ENCODE measurements around the gene NTNG2.

NTNG2 gene

DNA sequence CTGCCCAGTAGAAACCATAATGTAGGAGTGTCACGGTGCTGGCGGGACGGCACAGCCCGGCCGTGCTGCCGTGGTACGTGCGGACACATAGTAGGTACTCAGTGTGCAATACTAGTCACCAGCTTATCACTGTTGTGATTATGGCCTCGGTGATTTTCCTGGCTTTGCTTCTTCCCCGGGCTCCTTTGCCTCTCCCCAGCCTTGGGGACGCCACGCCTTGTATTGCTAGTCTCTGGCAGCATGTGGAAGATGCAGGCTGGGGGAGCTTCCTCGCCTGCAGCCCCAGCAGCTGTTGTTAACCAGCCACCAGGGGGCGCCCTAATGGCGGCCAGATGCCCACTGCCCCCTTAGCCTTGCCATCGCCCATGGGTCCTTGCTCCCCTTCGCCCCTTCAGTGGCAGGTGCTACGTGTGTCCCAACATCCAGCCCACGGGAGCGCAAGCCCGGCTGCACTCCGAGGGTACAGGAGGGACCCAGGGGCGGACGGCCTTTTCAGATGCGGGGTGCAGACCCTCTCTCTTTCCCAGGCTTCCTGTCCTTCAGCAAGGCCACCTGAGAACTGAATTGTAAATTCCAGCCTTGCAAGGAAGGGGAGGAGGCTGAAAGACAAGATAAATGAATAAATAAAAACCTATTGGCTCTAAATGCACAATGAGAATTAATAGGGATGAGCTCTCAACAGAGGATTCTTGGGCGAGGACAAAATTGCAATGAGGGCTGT, 8.0 kb downstream of the NTNG2 start:
- DNase-seq (ENCODE audit: low spot score) = peak; percentile 22
- no peak for FAIRE-seq

DNA sequence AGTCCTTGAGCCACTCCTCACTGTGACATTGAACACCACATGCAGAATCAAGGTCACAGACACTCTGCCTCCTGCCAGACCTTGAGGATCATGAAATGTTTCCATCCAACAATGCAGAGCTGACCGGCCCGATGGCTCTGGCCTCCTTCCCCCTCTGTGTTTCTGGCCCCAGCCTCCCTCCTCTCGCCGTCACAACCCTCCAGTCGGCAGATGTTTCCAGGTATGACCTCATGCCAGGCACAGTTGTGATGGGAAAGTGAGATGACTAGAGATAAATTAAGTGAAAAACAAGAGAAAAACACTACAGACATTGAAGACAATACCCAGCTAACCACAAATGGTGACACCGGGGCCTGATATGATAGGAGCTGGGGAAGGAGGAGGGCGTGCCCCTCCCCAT, 9.8 kb downstream of the NTNG2 start:
- DNase-seq (ENCODE audit: low spot score) = no peak
- FAIRE-seq = no peak

GRCh38 chr9:132172185-132172584, 10.3 kb downstream of the NTNG2 start:
- FAIRE-seq = no peak
- DNase-seq (ENCODE audit: low spot score) = no peak

- FAIRE-seq (no peak), DNase-seq (ENCODE audit: low spot score) (no peak)
Observed at GRCh38 chr9:132175431-132175830, 13.6 kb downstream of the NTNG2 start.

DNA sequence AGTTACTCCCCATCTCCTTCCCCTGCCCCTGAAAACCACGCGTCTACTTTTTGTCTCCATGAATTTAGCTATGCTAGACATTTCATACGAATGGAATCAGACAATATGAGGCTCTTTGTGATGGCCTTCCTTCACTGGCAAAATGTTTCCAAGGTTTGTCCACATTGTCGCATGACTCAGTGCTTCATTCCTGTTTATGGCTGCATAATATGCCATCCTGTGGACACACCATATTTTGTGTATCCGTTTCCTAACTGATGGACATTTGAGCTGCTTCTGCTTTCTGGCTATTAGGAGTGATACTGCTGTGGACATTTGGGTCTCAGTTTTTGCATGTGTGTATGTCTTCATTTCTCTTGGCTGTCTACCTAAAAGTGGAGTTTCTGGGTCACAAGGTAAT, 14.5 kb downstream of the NTNG2 start:
- DNase-seq (ENCODE audit: low spot score) (no peak), FAIRE-seq (no peak)

- no peak for DNase-seq (ENCODE audit: low spot score)
- no peak for FAIRE-seq
Observed at GRCh38 chr9:132181796-132182313, 20.0 kb downstream of the NTNG2 start.

DNA sequence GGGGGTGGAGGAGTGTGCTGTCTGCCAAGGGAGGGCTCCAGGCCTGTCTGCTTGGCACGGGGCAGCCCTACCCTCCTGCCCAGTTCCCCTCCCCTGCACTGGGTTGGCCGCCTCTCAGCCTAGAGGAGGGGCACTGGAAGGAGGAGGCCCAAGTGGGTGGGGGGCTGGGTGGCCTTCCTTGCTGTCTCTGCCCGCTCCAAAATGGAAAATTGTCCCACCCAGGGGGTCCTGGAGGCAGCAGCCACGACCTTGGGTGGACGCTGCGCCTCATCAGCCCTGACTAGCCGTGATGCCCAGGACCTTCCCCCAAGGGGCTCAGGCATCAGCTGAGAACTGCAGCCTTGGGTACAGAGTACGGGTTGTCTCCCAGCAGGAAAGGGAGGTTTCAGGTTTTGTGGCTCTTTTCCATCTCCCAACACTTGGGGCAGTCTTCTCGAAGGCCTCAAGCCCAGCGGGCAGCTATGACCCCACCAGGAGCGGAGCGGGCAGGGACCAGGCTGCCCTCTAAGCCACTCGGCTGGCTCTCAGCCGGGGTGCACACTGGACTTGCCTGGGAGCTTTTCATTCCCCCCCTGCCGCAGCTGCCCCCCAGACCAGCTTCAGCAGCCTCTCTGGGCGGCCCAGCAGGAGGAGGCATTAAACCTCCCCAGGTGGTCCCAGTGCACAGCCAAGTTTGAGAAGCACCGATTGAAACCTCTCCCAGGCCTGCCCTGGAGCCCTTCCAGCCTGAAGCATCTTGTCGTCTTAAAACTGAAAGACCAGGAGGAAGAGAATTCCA, 20.6 kb downstream of the NTNG2 start:
- FAIRE-seq = no peak
- DNase-seq (ENCODE audit: low spot score) = no peak

DNA sequence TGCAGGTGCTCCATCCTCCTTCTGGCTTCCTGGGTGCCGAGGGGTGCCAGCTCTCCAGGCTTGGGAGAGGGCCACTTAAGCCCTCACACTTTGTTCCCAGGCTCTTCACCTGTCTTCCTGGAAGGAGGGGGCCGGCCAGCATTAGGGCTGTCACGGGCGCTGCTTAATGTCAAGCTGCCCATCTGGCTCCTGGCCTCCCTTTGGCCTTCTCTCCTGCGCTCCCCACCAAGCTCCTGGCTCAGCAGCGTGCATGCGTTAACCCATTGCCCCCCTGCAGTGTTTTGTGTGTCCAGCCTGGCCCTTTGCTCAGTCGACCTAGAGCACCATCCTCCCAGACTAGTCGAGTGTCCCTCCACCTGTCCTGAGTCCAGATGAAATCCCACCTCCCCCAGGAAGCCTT, 21.3 kb downstream of the NTNG2 start:
- DNase-seq (ENCODE audit: low spot score) (no peak), FAIRE-seq (no peak)

GRCh38 chr9:132183715-132184114, 21.9 kb downstream of the NTNG2 start:
- no peak for FAIRE-seq

DNA sequence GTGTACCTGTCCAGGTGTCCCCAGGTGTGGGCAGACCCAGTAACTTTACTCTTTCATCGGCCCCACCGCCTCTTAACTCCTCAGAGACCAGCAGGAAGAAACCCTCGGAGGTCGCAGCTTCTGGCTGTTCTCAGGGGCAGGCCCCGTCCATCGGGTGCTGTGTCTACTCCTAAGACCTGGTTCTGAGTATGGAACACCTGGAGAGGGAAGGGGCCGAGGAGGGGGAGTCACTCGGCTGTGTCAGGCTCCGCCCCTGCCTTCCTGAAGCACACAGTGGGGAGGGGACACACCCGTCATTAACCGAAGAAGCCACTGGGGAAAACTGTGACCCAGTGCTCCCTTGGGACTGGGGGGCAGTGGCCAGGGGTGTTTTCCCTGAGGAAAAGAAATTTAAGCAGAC, 22.3 kb downstream of the NTNG2 start:
- DNase-seq (ENCODE audit: low spot score) (no peak), FAIRE-seq (no peak)

More at GRCh38 chr9:132183715-132184114, 21.9 kb downstream of the NTNG2 start:
- DNase-seq (ENCODE audit: low spot score) = no peak

DNA sequence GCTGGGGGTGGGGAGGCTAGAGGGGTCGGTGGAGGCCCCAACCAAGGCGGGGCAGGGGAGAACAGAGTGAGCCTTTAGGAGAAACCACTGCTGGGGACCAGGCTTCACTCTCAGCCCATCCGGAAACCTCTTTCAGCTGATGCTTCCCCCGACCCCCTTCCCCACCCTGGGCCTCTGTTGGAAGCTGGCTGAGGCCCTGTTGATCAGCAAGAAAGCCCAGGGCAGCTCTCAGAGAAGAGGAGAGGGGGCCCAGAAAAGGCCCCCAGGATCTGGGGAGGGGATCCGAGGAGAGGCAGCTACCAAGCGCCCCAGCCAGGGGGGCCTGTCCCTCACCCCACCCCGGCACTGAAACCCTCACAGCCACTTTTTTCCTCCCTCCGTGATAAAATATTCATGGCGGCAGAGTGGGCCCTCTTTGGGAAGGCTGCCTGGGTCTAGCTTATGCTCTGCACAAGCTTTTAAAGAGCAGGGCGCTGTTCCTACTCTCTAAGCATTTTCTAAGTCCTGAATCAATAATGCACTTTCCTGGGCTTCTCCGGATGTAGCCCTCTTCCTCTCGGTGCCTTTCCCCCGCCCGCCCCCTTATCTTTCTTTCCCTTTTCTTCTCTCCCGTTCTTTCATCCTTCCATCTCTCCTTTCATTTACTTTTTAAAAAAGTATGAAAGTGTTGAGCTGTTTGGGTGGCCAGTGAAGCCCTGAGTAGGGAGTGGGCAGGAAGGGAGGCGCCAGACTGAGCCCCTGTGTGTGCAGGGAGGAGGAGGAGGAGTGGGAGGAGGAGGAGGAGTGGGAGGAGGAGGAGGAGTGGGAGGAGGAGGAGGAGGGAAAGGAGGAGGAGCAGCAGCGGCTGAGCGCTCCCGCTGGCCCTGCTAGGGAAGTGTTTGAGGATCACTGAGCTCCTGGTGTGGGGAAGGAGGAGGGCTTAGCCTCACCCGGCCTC, 23.5 kb downstream of the NTNG2 start:
- FAIRE-seq = no peak
- no peak for DNase-seq (ENCODE audit: low spot score)

DNA sequence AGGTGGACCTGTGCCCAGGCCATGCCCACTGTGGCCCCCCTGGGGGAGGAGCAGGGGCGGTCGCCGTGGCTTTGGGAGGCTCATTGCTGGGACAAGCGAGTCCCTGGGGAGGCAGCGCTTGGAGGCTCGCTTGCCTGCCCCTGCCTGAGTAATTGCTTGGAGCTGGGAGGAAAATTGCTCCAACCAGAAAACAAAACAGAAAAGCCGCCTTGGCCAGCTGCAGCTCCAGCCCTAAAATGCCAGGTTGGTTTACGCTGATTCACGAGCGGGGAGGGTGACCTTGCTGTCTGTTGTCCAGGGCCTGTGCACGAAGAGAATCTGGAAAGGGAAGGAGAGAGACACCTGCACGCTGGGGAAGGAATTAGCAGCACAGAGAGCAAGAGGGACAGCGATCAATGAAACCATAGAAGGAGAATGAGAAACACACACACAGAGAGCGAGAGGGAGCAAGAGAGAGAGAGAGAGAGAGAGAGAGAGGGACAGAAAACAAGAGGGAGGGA, 25.3 kb downstream of the NTNG2 start:
- FAIRE-seq (no peak), DNase-seq (ENCODE audit: low spot score) (no peak)

DNA sequence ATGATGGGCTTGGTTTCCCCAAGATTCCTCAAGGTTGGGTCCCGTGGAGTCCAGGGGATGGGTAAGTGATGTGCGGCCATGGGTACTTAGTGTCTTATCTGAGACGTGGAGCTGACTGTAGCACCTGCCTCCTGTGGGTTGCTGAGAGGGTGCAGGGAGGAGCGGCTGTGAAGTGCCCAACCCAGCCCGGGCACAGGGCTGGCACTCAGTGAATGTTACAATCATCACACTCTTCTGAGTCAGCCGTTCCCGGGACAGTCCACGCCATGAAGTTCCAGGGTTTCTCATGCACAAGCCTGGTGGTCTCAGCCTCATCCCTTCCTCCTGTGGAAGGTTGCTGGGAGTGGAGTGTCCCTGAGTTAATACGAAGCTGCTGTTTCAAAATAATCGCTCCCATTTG, 29.1 kb downstream of the NTNG2 start:
- FAIRE-seq (no peak), DNase-seq (ENCODE audit: low spot score) (no peak)

DNA sequence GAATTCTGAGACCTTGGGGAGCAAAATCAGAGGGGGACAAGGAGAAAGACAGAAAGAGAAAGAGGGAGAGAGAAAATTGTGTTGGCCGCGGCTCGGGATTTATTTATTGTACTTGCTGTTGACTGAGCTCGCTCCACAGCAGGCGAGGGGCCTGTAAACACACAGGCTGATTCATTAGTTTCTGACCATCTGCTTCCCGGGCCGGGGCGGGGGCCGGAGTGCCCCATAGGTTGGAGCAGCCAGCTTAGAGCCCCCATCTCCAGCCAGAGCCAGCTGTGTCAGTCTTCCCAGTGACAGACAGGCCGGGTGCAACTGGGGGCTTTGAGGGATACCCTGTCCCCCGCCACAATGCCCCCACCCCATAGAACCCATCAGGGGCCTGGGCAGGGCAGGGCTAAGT, 30.9 kb downstream of the NTNG2 start:
- DNase-seq (ENCODE audit: low spot score) = no peak
- no peak for FAIRE-seq

DNA sequence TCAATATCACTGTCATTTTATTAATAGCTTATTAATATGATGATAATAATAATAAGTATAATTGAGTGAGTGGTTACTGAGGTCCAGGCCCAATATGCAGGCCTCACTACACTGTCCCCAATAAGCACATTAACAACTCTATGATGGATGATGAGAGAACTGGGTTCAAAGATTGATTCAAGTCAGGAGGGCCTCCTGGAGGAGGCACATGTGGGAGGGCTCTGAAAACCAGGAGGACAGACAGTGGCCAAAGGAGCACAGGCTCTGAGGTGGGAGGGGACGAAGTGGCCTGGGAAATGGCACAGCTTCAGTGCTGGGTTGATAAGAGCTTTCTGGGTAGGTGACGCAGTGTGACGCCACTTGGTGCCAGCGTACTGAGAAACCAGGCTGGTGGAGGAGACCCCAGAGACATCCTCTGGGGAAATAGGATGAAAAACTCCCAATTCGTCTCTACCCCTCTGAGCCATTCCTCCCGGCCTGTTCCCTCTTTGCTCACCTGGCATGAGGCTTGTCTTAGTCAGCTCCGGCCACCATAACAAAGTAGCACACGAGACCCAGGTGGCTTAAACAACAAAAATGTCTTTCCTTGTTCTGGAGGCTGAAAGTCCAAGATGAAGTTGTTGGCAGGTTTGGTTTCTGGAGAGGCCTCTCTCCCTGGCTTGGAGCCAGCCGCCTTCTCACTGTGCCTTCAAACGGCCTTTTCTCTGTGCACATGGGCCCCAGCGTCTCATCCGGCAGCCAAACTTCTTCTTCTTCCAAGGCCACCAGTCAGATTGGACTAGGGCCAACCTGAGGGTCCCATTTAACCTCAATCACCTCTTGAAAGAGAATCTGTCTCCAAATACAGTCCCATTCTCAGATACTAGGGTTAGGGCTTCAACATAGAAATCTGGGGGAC, 31.6 kb downstream of the NTNG2 start:
- DNase-seq (ENCODE audit: low spot score) (no peak), FAIRE-seq (no peak)

DNA sequence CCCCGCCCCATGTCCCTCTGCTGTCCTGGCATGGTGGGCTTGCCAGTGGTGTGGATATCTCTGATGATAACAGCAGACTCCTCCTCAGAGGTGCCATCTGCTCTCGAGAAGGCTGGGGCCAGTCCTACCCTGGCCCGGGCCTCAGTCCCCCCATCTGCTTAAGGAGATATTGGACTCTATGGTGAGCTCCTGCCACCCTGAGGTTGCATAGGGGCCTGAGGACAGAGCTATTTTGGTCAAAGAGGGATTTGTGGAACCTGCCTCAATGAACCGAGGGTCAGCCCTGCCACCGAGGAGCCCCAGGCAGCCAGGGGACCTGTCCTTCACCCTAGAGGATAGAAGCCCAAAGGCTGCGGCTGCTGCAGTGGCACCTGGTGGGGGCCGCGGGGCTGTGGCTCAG, 32.6 kb downstream of the NTNG2 start:
- DNase-seq (ENCODE audit: low spot score) (no peak), FAIRE-seq (no peak)

- FAIRE-seq (no peak), DNase-seq (ENCODE audit: low spot score) (no peak)
Observed at GRCh38 chr9:132197315-132197714, 35.5 kb downstream of the NTNG2 start.

DNA sequence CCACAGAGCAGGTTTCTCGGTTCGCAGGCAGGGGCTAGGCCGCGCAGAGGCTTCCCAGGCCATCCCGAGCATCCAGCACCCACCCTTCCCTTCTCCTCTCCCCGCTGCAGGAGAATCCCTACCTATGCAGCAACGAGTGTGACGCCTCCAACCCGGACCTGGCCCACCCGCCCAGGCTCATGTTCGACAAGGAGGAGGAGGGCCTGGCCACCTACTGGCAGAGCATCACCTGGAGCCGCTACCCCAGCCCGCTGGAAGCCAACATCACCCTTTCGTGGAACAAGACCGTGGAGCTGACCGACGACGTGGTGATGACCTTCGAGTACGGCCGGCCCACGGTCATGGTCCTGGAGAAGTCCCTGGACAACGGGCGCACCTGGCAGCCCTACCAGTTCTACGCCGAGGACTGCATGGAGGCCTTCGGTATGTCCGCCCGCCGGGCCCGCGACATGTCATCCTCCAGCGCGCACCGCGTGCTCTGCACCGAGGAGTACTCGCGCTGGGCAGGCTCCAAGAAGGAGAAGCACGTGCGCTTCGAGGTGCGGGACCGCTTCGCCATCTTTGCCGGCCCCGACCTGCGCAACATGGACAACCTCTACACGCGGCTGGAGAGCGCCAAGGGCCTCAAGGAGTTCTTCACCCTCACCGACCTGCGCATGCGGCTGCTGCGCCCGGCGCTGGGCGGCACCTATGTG, 36.1 kb downstream of the NTNG2 start:
- FAIRE-seq (no peak), DNase-seq (ENCODE audit: low spot score) (no peak)

GRCh38 chr9:132199056-132199455, 37.2 kb downstream of the NTNG2 start:
- no peak for DNase-seq (ENCODE audit: low spot score)
- no peak for FAIRE-seq

- no peak for DNase-seq (ENCODE audit: low spot score)
- FAIRE-seq = no peak
Observed at GRCh38 chr9:132200706-132201105, 38.8 kb downstream of the NTNG2 start.
